HG03521 (cell line): ENCODE data around the gene B3GNT3.
"Not testable (repeated sequence)": the region's sequence is repeated elsewhere in the genome, so short reads cannot be mapped to it uniquely, and the experiment has no call there.

Experiments used
- ATAC-seq: cut with Tn5 transposase; IDR thresholded peaks from one replicate; pipeline ENCODE4 v1.9.1; 2021; ENCODE audit warnings: mild to moderate bottlenecking, moderate library complexity; ENCODE audit not compliant: unreplicated experiment

The B3GNT3 gene

DNA sequence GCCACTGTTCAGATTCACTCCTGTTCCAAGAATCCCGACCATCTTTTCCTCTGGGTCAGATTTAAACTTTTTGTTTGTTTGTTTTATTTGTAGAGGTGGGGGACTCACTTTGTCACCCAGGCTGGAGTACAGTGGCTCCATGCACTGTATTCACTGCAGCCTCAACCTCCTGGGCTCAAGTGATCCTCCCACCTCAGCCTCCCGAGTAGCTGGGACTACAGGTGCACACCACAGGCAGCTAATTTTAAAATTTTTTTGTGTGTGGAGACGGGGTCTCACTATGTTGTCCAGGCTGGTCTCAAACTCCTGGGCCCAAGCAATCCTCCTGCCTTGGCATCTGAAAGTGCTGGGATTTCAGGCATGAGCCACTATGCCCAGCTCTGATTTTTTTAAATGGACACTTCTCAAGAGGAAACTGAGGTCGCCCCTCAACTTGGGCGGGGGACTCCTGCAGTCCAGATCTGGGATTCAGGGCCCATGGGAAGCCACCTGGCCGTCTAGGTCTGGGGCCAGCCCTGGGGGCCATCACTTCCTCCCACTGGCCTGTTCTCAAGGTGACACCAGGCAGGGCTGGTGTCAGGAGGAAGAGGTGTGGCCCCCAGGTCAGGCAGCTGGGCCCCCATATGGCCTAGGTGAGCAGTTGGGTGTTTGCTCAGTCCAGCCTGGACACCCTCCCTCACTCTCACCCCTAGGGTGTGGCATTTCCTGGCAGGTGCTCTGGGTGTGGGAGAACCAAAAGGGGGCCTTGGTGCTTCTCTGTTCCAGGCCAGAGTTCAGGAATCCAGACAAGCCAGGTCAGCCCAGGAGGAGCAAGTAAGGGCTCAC lies 1.3 kb downstream of the B3GNT3 start:
- no peak for ATAC-seq

DNA sequence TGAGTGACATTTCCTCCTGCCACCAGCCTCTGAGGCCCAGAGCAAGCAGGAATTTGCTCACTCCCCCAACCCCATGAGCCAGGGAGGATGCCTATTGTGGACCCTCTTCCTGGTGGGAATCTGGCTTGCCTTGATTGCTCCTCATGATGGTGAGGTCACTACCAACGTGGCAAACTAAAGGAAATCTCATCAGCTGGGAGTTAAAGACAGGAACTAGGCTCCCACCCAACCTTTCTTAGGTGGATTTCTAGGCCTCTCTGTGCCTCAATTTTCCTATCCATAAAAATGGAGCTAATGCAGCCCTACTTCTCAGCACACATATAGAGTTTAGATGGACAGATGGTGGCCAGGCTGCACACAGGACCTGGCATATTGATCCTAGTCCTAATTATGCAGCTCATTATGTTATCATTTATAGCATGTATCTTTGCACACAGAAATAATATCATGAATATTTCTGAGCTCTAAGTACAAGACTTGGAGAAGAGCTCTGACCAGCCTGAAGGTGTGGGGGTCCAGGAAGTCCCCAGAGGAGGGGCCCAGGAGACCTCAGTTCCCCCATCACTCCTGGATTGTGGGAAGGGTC lies 2.0 kb downstream of the B3GNT3 start:
- ATAC-seq = no peak

DNA sequence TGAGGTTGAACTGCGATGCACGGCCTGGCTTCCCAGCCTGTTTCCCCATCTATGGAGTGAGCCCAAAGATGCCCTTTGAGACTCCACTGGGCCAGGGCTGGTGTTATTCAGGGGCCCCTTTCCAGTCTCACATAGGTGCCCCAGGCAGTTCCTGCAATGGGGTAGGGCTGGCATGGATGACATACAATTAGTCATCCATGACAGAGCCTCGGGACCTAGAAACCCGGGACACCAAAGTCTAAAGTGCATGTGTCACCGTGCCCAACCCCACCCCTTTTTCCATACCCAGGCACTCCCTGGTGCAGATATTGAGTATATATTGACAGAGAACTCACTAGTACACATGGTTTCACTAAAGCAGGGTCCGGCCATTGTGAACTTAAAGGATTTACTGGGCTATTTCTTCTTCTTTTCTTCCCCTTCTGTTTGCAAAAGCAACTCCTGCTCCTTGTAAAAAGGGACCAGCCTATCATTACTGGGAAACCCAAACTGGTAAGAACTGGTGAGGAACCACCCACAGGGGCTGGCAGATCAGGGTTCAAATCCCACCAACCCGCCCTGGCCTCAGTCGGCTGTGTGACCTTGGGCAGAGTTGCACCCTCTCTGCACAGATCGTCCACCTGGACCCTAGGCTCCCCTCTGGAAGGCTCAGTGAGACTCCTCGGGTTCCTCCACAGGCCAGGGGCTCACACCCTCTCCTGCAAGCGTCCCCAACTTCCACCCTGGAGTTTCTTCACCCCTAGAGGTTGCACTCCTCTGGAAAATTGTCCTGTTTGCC lies 2.7 kb downstream of the B3GNT3 start:
- no peak for ATAC-seq

DNA sequence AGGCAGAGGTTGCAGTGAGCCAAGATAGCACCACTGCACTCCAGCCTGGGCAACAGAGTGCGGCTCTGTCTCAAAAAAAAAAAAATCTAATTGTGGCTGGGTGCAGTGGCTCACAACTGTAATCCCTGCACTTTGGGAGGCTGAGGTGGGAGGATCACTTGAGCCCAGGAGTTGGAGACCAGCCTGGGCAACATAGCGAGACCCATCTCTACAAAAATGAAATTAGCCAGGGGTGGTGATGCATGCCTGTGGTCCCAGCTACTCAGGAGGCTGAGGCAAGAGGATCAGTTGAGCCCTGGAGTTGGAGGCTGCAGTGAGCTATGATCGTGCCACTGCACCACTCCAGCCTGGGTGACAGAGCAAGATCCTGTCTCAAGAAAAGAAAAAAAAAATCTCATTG lies 3.7 kb downstream of the B3GNT3 start:
- not testable (repeated sequence) for ATAC-seq

DNA sequence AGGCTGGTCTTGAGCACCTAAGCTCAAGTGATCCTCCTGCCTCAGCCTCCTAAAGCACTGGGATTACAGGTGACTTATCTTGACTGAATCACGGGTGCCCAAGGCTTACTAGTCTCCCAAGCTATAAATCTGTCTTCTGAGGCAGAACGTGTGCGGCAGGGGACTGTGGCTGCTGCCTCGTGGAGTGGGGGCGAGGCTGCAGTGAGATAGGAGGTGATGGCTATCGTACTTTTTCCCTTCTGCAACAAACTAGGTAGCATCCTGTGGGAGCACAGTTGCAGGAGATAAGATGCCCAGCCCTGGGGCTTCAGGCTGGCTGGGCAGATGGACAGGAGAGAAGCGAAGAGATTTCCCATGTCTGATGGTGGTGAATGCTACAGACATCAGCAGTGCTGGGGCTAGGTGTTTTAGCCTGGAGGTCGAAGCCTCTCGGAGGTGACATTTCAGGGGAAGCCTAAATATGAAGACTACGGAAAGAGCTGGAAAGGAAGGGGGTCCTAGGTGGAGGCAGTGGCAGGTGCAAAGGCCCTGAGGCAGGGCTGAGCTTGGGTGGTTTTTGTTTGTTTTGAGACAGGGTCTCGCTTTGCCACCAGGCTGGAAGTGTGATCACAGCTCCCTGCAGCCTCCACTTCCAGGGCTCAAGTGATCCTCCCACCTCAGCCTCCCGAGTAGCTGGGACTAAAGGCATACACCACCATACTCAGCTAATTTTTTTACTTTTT lies 7.4 kb downstream of the B3GNT3 start:
- no peak for ATAC-seq

DNA sequence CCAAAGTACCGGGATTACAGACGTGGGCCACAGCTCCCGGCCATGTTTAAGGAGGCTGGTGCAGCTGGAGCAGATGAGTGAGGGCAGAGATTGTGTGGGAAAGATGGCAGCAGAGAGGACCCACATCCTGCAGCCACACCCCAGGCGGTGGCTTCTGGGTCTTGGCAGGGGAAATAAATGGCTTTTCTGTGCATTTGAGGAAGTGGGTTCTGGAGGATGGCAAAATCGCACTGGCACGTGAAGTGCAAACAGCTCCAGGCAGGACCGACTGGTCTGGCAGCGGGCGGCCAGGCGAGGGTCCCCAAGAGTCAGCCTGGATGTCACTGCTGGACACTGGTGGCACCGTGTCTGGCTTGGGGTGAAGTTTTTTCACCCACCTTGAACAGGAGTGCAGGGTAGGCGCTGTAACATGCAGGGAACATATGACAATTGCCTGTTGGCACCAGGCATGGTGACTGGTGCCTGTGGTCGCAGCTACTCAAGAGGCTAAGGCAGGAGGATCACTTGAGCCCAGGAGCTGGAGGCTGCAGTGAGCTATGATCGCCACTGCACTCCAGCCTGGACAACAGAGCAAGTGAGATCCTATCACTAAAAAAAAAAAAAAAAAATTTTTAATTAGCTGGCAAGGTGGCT lies 8.4 kb downstream of the B3GNT3 start:
- no peak for ATAC-seq

DNA sequence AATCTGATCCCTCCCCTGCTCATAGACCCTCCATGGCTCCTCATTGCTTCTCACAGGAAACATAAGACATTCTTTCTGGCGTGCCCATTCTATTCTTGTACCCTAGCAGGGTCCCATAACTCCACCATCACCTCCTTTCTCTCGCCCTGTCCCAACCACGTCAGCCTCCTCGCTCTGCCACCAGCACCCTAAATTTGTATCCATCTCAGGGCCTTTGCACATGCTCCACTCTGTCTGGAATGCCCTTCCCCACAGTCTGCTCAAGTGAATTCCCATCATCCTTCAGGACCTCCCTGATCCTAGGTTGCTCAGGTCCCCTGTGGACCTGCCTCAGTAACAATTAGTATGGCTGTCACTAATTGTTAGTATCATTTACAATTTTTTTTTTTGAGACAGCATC lies 10.5 kb downstream of the B3GNT3 start:
- ATAC-seq = no peak

GRCh38 chr19:17806945-17807344 lies 12.0 kb downstream of the B3GNT3 start:
- ATAC-seq = no peak

DNA sequence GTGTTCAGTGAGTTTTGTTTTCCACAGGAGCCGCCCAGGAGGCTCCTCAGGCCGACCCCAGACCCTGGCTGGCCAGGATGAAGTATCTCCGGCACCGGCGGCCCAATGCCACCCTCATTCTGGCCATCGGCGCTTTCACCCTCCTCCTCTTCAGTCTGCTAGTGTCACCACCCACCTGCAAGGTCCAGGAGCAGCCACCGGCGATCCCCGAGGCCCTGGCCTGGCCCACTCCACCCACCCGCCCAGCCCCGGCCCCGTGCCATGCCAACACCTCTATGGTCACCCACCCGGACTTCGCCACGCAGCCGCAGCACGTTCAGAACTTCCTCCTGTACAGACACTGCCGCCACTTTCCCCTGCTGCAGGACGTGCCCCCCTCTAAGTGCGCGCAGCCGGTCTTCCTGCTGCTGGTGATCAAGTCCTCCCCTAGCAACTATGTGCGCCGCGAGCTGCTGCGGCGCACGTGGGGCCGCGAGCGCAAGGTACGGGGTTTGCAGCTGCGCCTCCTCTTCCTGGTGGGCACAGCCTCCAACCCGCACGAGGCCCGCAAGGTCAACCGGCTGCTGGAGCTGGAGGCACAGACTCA lies 12.9 kb downstream of the B3GNT3 start:
- ATAC-seq = no peak

GRCh38 chr19:17811103-17811502 lies 16.2 kb downstream of the B3GNT3 start:
- no peak for ATAC-seq

DNA sequence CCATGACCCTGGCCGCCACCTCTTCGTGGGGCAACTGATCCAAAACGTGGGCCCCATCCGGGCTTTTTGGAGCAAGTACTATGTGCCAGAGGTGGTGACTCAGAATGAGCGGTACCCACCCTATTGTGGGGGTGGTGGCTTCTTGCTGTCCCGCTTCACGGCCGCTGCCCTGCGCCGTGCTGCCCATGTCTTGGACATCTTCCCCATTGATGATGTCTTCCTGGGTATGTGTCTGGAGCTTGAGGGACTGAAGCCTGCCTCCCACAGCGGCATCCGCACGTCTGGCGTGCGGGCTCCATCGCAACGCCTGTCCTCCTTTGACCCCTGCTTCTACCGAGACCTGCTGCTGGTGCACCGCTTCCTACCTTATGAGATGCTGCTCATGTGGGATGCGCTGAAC lies 16.7 kb downstream of the B3GNT3 start:
- ATAC-seq = no peak

DNA sequence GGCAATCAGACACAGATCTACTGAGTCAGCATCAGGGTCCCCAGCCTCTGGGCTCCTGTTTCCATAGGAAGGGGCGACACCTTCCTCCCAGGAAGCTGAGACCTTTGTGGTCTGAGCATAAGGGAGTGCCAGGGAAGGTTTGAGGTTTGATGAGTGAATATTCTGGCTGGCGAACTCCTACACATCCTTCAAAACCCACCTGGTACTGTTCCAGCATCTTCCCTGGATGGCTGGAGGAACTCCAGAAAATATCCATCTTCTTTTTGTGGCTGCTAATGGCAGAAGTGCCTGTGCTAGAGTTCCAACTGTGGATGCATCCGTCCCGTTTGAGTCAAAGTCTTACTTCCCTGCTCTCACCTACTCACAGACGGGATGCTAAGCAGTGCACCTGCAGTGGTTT lies 17.2 kb downstream of the B3GNT3 start:
- no peak for ATAC-seq

DNA sequence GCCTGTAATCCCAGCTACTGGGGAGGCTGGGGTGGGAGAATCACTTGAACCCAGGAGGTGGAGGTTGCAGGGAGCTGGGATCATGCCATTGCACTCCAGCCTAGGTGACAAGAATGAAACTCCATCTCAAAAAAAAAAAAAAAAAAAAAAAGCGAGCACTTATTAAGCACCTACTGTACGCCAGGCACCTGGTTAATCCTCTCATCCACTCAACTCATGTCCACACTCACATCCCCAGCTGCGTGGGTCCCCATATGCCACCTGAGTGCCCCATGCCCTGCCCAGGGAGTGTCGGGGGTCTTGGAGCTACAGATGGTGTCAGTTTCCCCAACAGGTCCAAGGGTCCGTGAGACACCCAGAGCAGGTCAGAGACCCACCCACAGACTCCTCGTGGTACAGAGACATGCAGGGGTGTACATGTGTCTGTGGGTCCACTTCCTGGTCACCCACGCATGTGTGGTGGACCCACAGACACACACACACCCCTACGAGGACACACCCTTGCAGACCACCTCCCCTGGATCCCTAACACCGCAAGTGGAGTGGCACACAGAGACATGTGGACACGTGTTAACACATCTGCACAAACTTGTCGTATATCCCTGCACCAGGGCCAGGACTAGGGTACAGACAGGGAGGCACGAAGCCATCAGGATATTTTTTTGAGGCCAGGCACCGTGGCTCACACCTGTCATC lies 22.9 kb downstream of the B3GNT3 start:
- ATAC-seq = no peak

- ATAC-seq = no peak
Observed at GRCh38 chr19:17821190-17821589, 26.3 kb downstream of the B3GNT3 start, which contains the start of gene INSL3. TSS of gene INSL3 (minus strand) at chr19:17821519. CDS start at chr19:17821506, 13 bp downstream.

DNA sequence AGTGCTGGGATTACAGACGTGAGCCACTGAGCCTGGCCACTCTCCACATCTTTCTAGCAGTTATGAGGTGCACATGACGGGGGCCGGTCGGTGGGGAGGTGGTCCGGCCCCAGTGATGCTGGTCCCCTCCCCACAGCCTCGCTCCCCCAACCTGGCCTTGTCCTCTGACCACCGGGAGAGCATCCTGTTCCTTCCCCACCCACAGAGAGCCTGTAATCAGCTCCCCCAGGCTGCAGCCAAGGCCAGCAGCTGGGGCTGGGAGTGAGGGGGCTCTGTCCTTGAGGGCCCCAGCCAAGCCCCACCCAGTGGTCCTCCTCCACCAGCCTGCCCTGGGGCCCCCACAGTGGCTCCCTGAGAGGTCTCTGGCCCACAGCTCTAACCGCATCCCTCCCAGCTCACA lies 29.4 kb downstream of the B3GNT3 start:
- ATAC-seq = no peak

- no peak for ATAC-seq
Observed at GRCh38 chr19:17826508-17827056, 31.6 kb downstream of the B3GNT3 start.

DNA sequence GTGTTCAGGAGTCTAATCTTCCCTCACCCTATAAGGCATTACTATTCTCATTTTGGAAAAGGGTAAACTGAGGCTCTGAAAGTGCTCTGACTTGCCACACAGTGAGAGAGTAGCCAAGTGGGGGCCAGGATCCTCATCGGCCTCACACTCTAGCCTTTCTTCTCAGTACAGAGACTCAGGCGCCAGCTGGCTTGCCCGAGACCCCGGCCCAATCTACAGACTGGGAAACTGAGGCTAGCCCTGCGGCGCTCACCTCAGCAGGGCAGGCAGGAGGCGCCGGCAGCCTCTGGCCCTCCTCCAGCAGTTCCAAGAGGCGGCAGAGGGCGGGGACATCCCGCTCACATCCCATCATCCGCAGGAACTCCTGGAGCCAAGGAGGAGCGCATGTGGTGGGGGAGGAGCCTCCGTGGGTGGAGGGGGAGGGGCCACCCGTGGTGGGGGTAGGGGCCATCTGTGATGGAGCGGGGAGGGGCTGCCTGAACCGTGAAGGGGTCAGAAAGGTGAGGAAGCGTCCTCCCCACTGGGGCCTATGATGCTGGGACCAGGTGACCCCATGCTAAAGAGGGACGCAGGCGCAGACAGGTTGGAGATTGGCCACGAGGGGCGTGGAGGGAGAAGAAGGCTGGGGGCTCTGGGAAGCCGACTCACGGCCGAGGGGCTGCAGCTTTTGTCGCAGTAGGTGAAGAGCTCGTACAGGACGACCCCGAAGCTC lies 35.1 kb downstream of the B3GNT3 start:
- no peak for ATAC-seq

GRCh38 chr19:17830567-17831418 lies 35.9 kb downstream of the B3GNT3 start:
- ATAC-seq = no peak
